SK-N-SH (cell line): ENCODE measurements around the gene SLC32A1.

Experiments used
- CHD2 ChIP-seq: fragments of 150-350 bp; IDR thresholded peaks from 2 replicates; pipeline ENCODE4 v1.6.1; 2018; ENCODE audit warnings: low read length; ENCODE audit not compliant: partially characterized antibody
- CTCF ChIP-seq: fragments of 200-600 bp; sonication (generic); IDR thresholded peaks from 2 replicates; pipeline ENCODE4 v1.6.1; 2017; ENCODE audit warnings: antibody characterized with exemption, mild to moderate bottlenecking, moderate library complexity
- FOXM1 ChIP-seq: IDR thresholded peaks from 2 replicates; pipeline ENCODE4 v1.4.0; 2012; ENCODE audit warnings: low read depth, mild to moderate bottlenecking
- JUND ChIP-seq: IDR thresholded peaks from 2 replicates; pipeline ENCODE4 v1.4.0; 2012
- NFIC ChIP-seq: IDR thresholded peaks from 2 replicates; pipeline ENCODE4 v1.4.0; 2012; ENCODE audit warnings: borderline replicate concordance
- POLR2AphosphoS5 ChIP-seq: IDR thresholded peaks from 2 replicates; pipeline ENCODE4 v1.6.1; 2012; ENCODE audit warnings: low read depth, low read length
- RAD21 ChIP-seq: IDR thresholded peaks from 2 replicates; pipeline ENCODE4 v1.6.1; 2012; ENCODE audit warnings: mild to moderate bottlenecking, low read length
- RFX5 ChIP-seq: IDR thresholded peaks from 2 replicates; pipeline ENCODE4 v1.6.1; 2012; ENCODE audit warnings: mild to moderate bottlenecking, improper control_type of control experiment, low read length
- RXRA ChIP-seq: IDR thresholded peaks from 2 replicates; pipeline ENCODE4 v1.4.0; 2012; ENCODE audit warnings: low read depth, mild to moderate bottlenecking, borderline replicate concordance
- ZBTB33 ChIP-seq: IDR thresholded peaks from 2 replicates; pipeline ENCODE4 v1.4.0; 2012; ENCODE audit warnings: low read depth, borderline replicate concordance

GRCh38 chr20:38723017-38723847 lies 1.1 kb upstream of the SLC32A1 start:
- TF ChIP-seq POLR2AphosphoS5 (no peak), FOXM1 (no peak), CTCF (no peak), JUND (no peak), RAD21 (no peak), CHD2 (no peak), NFIC (no peak), RFX5 (no peak), ZBTB33 (no peak), RXRA (no peak)
